ENCODE data around the gene SEMA3C.

GRCh38 chr7:80891259-80891544, 27.6 kb downstream of the SEMA3C start:
- TF ChIP-seq RAD21 (IDR thresholded peaks at IDR 0.05; ENCODE audit: low read depth) (no peak), EP300 (IDR thresholded peaks at IDR 0.05; ENCODE audit: borderline replicate concordance) (no peak), REST (IDR thresholded peaks at IDR 0.05; ENCODE audit: low read depth) (no peak), YY1 (IDR thresholded peaks at IDR 0.05; ENCODE audit: low read depth) (no peak), FOXM1 (IDR thresholded peaks at IDR 0.05; ENCODE audit: borderline replicate concordance, low read depth) (no peak), CEBPB (IDR thresholded peaks at IDR 0.05) (no peak), NFIC (IDR thresholded peaks at IDR 0.05) (no peak), TCF12 (IDR thresholded peaks at IDR 0.05; ENCODE audit: low read depth) (no peak), ZBTB7A (IDR thresholded peaks at IDR 0.05; ENCODE audit: low read depth) (no peak), CREB1 (IDR thresholded peaks at IDR 0.05; ENCODE audit: low read depth) (no peak), TAF1 (IDR thresholded peaks at IDR 0.05; ENCODE audit: low read depth) (no peak)

All from Ishikawa (cell line).